Muscle layer of duodenum (tissue), 2 donors: ENCODE measurements around the gene ATIC.

Experiments used
- H3K27ac ChIP-seq: one replicate; pipeline ENCODE4 v1.7.0; 2013; ENCODE audit warnings: mild to moderate bottlenecking, low read length
- H3K27me3 ChIP-seq: one replicate; pipeline ENCODE4 v1.7.0; 2013; ENCODE audit warnings: low read depth, mild to moderate bottlenecking, control low read depth, low read length
- H3K36me3 ChIP-seq, 2 donors: one replicate each; pipeline ENCODE4 v1.7.0; 2013; ENCODE audit warnings: low read length in 2 of 2, control low read depth in 1 of 2, mild to moderate bottlenecking in 1 of 2; ENCODE audit not compliant: insufficient read depth in 2 of 2, control insufficient read depth in 1 of 2
- H3K4me1 ChIP-seq, 2 donors: one replicate each; pipeline ENCODE4 v1.7.0; 2013; ENCODE audit warnings: low read length in 2 of 2, mild to moderate bottlenecking in 2 of 2, control low read depth in 1 of 2, moderate library complexity in 1 of 2; ENCODE audit not compliant: insufficient read depth in 2 of 2, control insufficient read depth in 1 of 2
- H3K4me3 ChIP-seq, 2 donors: one replicate each; pipeline ENCODE4 v1.7.0; 2013; ENCODE audit warnings: low read length in 2 of 2, low read depth in 1 of 2, mild to moderate bottlenecking in 1 of 2
- H3K9me3 ChIP-seq, 2 donors: one replicate each; pipeline ENCODE4 v1.7.0; 2013; ENCODE audit warnings: low read length in 2 of 2, control low read depth in 1 of 2, mild to moderate bottlenecking in 1 of 2; ENCODE audit not compliant: control insufficient read depth in 1 of 2
- donor health status: healthy.

ATIC gene

GRCh38 chr2:215369181-215369760, 57.4 kb downstream of the ATIC start:
- Histone ChIP-seq H3K4me3 (no peak overlapping the region), H3K36me3 (peaks cover 44 to 88% of the 10 kb centered on the region in 2 donors), H3K27ac (no peak overlapping the region), H3K9me3 (no peaks in the 10 kb centered on the region), H3K4me1 (no peaks in the 10 kb centered on the region), H3K27me3 (no peaks in the 10 kb centered on the region)

- H3K9me3 ChIP-seq, result no peaks in the 10 kb centered on the region
- H3K36me3 ChIP-seq, result peaks cover 44 to 88% of the 10 kb centered on the region in 2 donors
- H3K4me3 ChIP-seq, result no peak overlapping the region
- no peak overlapping the region for H3K27ac ChIP-seq
- no peaks in the 10 kb centered on the region for H3K27me3 ChIP-seq
- no peaks in the 10 kb centered on the region for H3K4me1 ChIP-seq
Measured at GRCh38 chr2:215370112-215370965, 58.5 kb downstream of the ATIC start.

- H3K9me3 ChIP-seq, result no peaks in the 10 kb centered on the region
- H3K27ac ChIP-seq, result no peak overlapping the region
- H3K27me3 ChIP-seq, result no peaks in the 10 kb centered on the region
- H3K36me3 ChIP-seq, result peaks cover 51 to 91% of the 10 kb centered on the region in 2 donors
- no peaks in the 10 kb centered on the region for H3K4me1 ChIP-seq
- no peak overlapping the region for H3K4me3 ChIP-seq
Measured at GRCh38 chr2:215371915-215372897, 60.3 kb downstream of the ATIC start.

- Histone ChIP-seq H3K9me3 (no peaks in the 10 kb centered on the region), H3K27me3 (no peaks in the 10 kb centered on the region), H3K4me3 (no peak overlapping the region), H3K27ac (no peak overlapping the region), H3K4me1 (no peaks in the 10 kb centered on the region), H3K36me3 (peaks cover 49 to 89% of the 10 kb centered on the region in 2 donors)
Measured at GRCh38 chr2:215372968-215373649, 61.2 kb downstream of the ATIC start.

- Histone ChIP-seq H3K27me3 (no peaks in the 10 kb centered on the region), H3K9me3 (no peaks in the 10 kb centered on the region), H3K27ac (no peak overlapping the region), H3K4me3 (no peak overlapping the region), H3K36me3 (peaks cover 55 to 92% of the 10 kb centered on the region in 2 donors), H3K4me1 (no peaks in the 10 kb centered on the region)
Measured at GRCh38 chr2:215374002-215374401, 62.1 kb downstream of the ATIC start.

GRCh38 chr2:215374642-215375466, 63.0 kb downstream of the ATIC start:
- peaks cover 55 to 92% of the 10 kb centered on the region in 2 donors for H3K36me3 ChIP-seq
- no peaks in the 10 kb centered on the region for H3K27me3 ChIP-seq
- no peak overlapping the region for H3K4me3 ChIP-seq
- no peak overlapping the region for H3K27ac ChIP-seq
- no peaks in the 10 kb centered on the region for H3K9me3 ChIP-seq
- no peaks in the 10 kb centered on the region for H3K4me1 ChIP-seq

- peaks cover 59 to 92% of the 10 kb centered on the region in 2 donors for H3K36me3 ChIP-seq
- no peaks in the 10 kb centered on the region for H3K9me3 ChIP-seq
- no peaks in the 10 kb centered on the region for H3K27me3 ChIP-seq
- no peak overlapping the region for H3K27ac ChIP-seq
- no peaks in the 10 kb centered on the region for H3K4me1 ChIP-seq
- no peak overlapping the region for H3K4me3 ChIP-seq
Measured at GRCh38 chr2:215375467-215375830, 63.6 kb downstream of the ATIC start.

- Histone ChIP-seq H3K36me3 (peaks cover 67 to 92% of the 10 kb centered on the region in 2 donors), H3K27ac (no peak overlapping the region)
Measured at GRCh38 chr2:215376103-215376780, 64.4 kb downstream of the ATIC start.

GRCh38 chr2:215377283-215377682, 65.4 kb downstream of the ATIC start:
- H3K27ac ChIP-seq, result no peak overlapping the region
- H3K9me3 ChIP-seq, result no peaks in the 10 kb centered on the region
- H3K36me3 ChIP-seq, result peaks cover 69 to 93% of the 10 kb centered on the region in 2 donors
- H3K27me3 ChIP-seq, result no peaks in the 10 kb centered on the region
- H3K4me3 ChIP-seq, result no peak overlapping the region
- H3K4me1 ChIP-seq, result no peaks in the 10 kb centered on the region

More at GRCh38 chr2:215376103-215376780, 64.4 kb downstream of the ATIC start:
- no peaks in the 10 kb centered on the region for H3K27me3 ChIP-seq
- no peak overlapping the region for H3K4me3 ChIP-seq
- H3K9me3 ChIP-seq, result no peaks in the 10 kb centered on the region
- H3K4me1 ChIP-seq, result no peaks in the 10 kb centered on the region

- no peak overlapping the region for H3K27ac ChIP-seq
- H3K36me3 ChIP-seq, result peaks cover 66 to 91% of the 10 kb centered on the region in 2 donors
- H3K27me3 ChIP-seq, result no peaks in the 10 kb centered on the region
- no peaks in the 10 kb centered on the region for H3K4me1 ChIP-seq
- no peak overlapping the region for H3K4me3 ChIP-seq
- no peaks in the 10 kb centered on the region for H3K9me3 ChIP-seq
Measured at GRCh38 chr2:215378045-215378444, 66.2 kb downstream of the ATIC start.
